Gastrocnemius medialis (tissue), 4 donors: ENCODE measurements around the gene REG4. TPM values are rescaled to one million over a fixed set of nuclear protein-coding genes. Genes with fewer than 3 reads are reported as not detected.
"Not testable (repeated sequence)": the region's sequence is repeated elsewhere in the genome, so short reads cannot be mapped to it uniquely, and the experiment has no call there.

ENCODE experiments used
- ATAC-seq, 2 donors: fragments of 150-250 bp; one replicate each; pipeline ENCODE4 v1.9.1; 2016
- DNase-seq, 2 donors: peaks; one replicate each; pipeline ENCODE4 v3.0.0-alpha.2; 2019
- H3K27ac ChIP-seq, 4 donors: fragments of 200-600 bp; sonication (generic); 1 replicate in 1 of 4; 2 replicates in 3 of 4; pipeline ENCODE4 v1.5.1; 2016 to 2018; ENCODE audit warnings: mild to moderate bottlenecking in 2 of 4, moderate library complexity in 1 of 4
- H3K27me3 ChIP-seq, 3 donors: fragments of 200-600 bp; sonication (generic) in 2 of 3; 1 replicate in 1 of 3; 2 replicates in 2 of 3; pipeline versions ENCODE4 v1.5.1 to v1.6.0; 2016 to 2019; ENCODE audit warnings: mild to moderate bottlenecking in 1 of 3, moderate library complexity in 1 of 3
- H3K36me3 ChIP-seq, 2 donors: fragments of 200-600 bp; sonication (generic) in 1 of 2; one replicate each; pipeline ENCODE4 v1.5.1; 2017 to 2018
- H3K4me1 ChIP-seq, 2 donors: fragments of 200-600 bp; sonication (generic) in 1 of 2; one replicate each; pipeline ENCODE4 v1.5.1; 2016 to 2017; ENCODE audit warnings: mild to moderate bottlenecking in 2 of 2
- H3K4me3 ChIP-seq, 4 donors: fragments of 200-600 bp; sonication (generic) in 3 of 4; 1 replicate in 1 of 4; 2 replicates in 3 of 4; pipeline ENCODE4 v1.5.1; 2016 to 2019; ENCODE audit warnings: mild to moderate bottlenecking in 2 of 4
- H3K9me3 ChIP-seq, 3 donors: fragments of 200-600 bp; sonication (generic) in 2 of 3; 1 replicate in 1 of 3; 2 replicates in 2 of 3; pipeline ENCODE4 v1.5.1; 2016 to 2019
- POLR2A ChIP-seq, 2 donors: fragments of 450-650 bp; IDR thresholded peaks; one replicate each; pipeline ENCODE4 v1.6.1; 2017; ENCODE audit warnings: antibody characterized with exemption in 2 of 2, mild to moderate bottlenecking in 2 of 2, moderate library complexity in 2 of 2
- in situ Hi-C, 4 donors: fragments of 200-750 bp; cut with MboI; loops; one replicate each; pipeline versions ENCODE4 v1.15.0 to v1.8.0; 2017; ENCODE audit warnings: low sequenced_read_pairs in 4 of 4
- intact Hi-C: fragments of 100-400 bp; cut with DNase I; formaldehyde crosslinking; loops from one replicate; pipeline ENCODE4 v1.15.1; 2023; ENCODE audit warnings: low total_unique reads
- total RNA-seq, 4 donors: library from RNA; depleted of rRNA; stranded (reverse); fragments of >200 nt; gene quantifications; one replicate each; pipeline versions ENCODE4 v1.1.0 to v1.2.3, GENCODE V29; 2016
- TF ChIP-seq, protein P1 (sequence below), 5 experiments: fragments of 450-650 bp in 3 of 5; fragments of 200-600 bp in 2 of 5; sonication (generic) in 2 of 5; IDR thresholded peaks in 4 of 5; conservative IDR thresholded peaks in 1 of 5; 1 replicate in 4 of 5; 2 replicates in 1 of 5; pipeline ENCODE4 v1.5.1; 2016 to 2019; ENCODE audit warnings: antibody characterized with exemption in 5 of 5, mild to moderate bottlenecking in 3 of 5, moderate library complexity in 3 of 5

REG4 gene
- total RNA-seq, 4 donors from 2014 or later: not detected

GRCh38 chr1:119829625-119830024 lies 18.4 kb upstream of the REG4 start:
- intact Hi-C loops: no loop called here

DNA sequence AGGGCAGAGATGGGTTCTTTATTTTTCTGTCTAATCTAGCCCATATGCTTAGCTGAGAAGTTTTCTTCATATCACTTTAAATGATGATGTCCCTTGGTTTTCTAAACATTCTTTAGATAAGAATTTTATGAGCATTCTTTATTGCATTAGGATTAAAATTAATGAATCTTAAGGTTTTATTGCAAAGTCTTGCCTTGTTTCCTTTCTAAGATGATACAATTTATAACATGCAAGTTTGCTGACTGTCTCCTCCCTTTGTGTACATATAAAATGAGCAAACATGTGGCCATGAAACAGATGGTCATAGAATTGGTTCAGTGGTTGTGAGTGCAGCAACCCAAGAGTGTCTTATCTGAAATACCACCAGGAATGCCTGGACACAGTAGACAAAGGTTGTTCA lies 17.7 kb upstream of the REG4 start:
- H3K4me3 ChIP-seq, H3K9me3 ChIP-seq, H3K36me3 ChIP-seq, in situ Hi-C loops, H3K4me1 ChIP-seq, DNase-seq, intact Hi-C loops, ATAC-seq, H3K27ac ChIP-seq, H3K27me3 ChIP-seq: not testable (repeated sequence)

More at GRCh38 chr1:119829625-119830024, 18.4 kb upstream of the REG4 start:
- DNase-seq (no peak), ATAC-seq (no peak)
- H3K36me3 ChIP-seq: no peaks in the 10 kb centered on the region
- in situ Hi-C loops: no loop called here
- TF ChIP-seq, protein P1, sequence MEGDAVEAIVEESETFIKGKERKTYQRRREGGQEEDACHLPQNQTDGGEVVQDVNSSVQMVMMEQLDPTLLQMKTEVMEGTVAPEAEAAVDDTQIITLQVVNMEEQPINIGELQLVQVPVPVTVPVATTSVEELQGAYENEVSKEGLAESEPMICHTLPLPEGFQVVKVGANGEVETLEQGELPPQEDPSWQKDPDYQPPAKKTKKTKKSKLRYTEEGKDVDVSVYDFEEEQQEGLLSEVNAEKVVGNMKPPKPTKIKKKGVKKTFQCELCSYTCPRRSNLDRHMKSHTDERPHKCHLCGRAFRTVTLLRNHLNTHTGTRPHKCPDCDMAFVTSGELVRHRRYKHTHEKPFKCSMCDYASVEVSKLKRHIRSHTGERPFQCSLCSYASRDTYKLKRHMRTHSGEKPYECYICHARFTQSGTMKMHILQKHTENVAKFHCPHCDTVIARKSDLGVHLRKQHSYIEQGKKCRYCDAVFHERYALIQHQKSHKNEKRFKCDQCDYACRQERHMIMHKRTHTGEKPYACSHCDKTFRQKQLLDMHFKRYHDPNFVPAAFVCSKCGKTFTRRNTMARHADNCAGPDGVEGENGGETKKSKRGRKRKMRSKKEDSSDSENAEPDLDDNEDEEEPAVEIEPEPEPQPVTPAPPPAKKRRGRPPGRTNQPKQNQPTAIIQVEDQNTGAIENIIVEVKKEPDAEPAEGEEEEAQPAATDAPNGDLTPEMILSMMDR (IDR thresholded peaks at IDR 0.05 in 4 of 5, conservative IDR thresholded peaks at IDR 0.05 in 1 of 5): no peak
- TF ChIP-seq POLR2A (IDR thresholded peaks at IDR 0.05): no peak
- no peaks in the 10 kb centered on the region for H3K4me1 ChIP-seq
- no peaks in the 10 kb centered on the region for H3K9me3 ChIP-seq
- H3K27me3 ChIP-seq: no peaks in the 10 kb centered on the region
- H3K4me3 ChIP-seq: no peak overlapping the region
- H3K27ac ChIP-seq: no peak overlapping the region

- intact Hi-C loops: no loop called here
Measured at GRCh38 chr1:119828266-119828665, 17.0 kb upstream of the REG4 start.

GRCh38 chr1:119827010-119827409 lies 15.8 kb upstream of the REG4 start:
- no peak overlapping the region for H3K27ac ChIP-seq
- H3K36me3 ChIP-seq: no peaks in the 10 kb centered on the region
- no peak for DNase-seq
- H3K9me3 ChIP-seq: no peaks in the 10 kb centered on the region
- H3K4me3 ChIP-seq: no peak overlapping the region
- no peaks in the 10 kb centered on the region for H3K4me1 ChIP-seq
- intact Hi-C loops: no loop called here
- TF ChIP-seq, protein P1 (IDR thresholded peaks at IDR 0.05 in 4 of 5, conservative IDR thresholded peaks at IDR 0.05 in 1 of 5): peak in 1 of 5 experiments; percentile 26
- TF ChIP-seq POLR2A (IDR thresholded peaks at IDR 0.05): no peak
- in situ Hi-C loops: no loop called here
- ATAC-seq: no peak
- H3K27me3 ChIP-seq: peaks cover 0 to 3% (median 0%) of the 10 kb centered on the region in 3 donors

More at GRCh38 chr1:119828266-119828665, 17.0 kb upstream of the REG4 start:
- Histone ChIP-seq H3K9me3 (no peaks in the 10 kb centered on the region), H3K27ac (no peak overlapping the region), H3K4me1 (no peaks in the 10 kb centered on the region), H3K27me3 (no peaks in the 10 kb centered on the region), H3K36me3 (no peaks in the 10 kb centered on the region), H3K4me3 (no peak overlapping the region)
- in situ Hi-C loops: no loop called here
- ATAC-seq (no peak), DNase-seq (no peak)
- TF ChIP-seq POLR2A (IDR thresholded peaks at IDR 0.05): no peak
- TF ChIP-seq, protein P1 (IDR thresholded peaks at IDR 0.05 in 4 of 5, conservative IDR thresholded peaks at IDR 0.05 in 1 of 5): no peak

DNA sequence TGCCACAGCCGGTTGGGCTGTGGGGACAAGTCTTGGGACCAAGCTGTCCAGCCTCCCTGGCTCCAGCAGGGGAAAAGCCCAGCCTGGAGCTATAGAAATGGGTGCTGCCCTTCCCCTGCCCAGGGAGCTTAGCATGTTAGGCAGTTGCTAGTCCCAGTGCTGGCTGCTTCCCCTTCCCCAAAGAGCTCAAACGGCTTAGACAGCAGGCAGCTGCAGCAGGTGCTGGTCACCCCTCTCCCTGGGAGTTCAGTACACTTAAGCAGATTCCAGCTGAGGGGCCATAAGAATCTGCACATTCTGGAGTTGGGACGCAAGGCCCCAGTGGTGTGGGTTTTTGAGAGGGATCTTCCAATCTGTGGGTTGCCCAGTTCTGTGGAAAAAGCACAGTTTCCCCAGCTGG lies 11.1 kb upstream of the REG4 start:
- no peak overlapping the region for H3K4me3 ChIP-seq
- intact Hi-C loops (no loop called here), in situ Hi-C loops (no loop called here)
- no peaks in the 10 kb centered on the region for H3K4me1 ChIP-seq
- no peaks in the 10 kb centered on the region for H3K36me3 ChIP-seq
- H3K27ac ChIP-seq: no peak overlapping the region
- H3K27me3 ChIP-seq: peaks cover 0 to 3% (median 0%) of the 10 kb centered on the region in 3 donors
- ATAC-seq: no peak
- no peak for TF ChIP-seq POLR2A (IDR thresholded peaks at IDR 0.05)
- TF ChIP-seq, protein P1 (IDR thresholded peaks at IDR 0.05 in 4 of 5, conservative IDR thresholded peaks at IDR 0.05 in 1 of 5): no peak
- no peak for DNase-seq
- no peaks in the 10 kb centered on the region for H3K9me3 ChIP-seq
